ENCODE measurements around the gene TMEM107.
A peak's percentile ranks its signal among the peaks of the same experiment; 100 is the strongest.

Gene TMEM107

GRCh38 chr17:8209907-8210760 lies 34.0 kb upstream of the TMEM107 start, which contains the start of gene AURKB:
Gene AURKB, minus strand, starts transcription at chr17:8210575. Its CDS starts 351 bp downstream, at chr17:8210224.
- TF ChIP-seq POLR2A (IDR thresholded peaks at IDR 0.05; ENCODE audit: low read length) (peak; percentile 95), GATA1 (IDR thresholded peaks at IDR 0.05; ENCODE audit: low read depth, low read length) (no peak)
- DNase-seq, result peak; percentile 95 to 97

- no peak for DNase-seq
- TF ChIP-seq POLR2A (IDR thresholded peaks at IDR 0.05; ENCODE audit: low read length) (no peak), GATA1 (IDR thresholded peaks at IDR 0.05; ENCODE audit: low read depth, low read length) (no peak)
These were observed 30.4 kb upstream of the TMEM107 start for GRCh38 chr17:8206536-8206935.

- no peak for DNase-seq
- TF ChIP-seq POLR2A (IDR thresholded peaks at IDR 0.05; ENCODE audit: low read length) (peak; percentile 38), GATA1 (IDR thresholded peaks at IDR 0.05; ENCODE audit: low read depth, low read length) (no peak)
These were observed 28.8 kb upstream of the TMEM107 start for GRCh38 chr17:8204761-8205555.

- peak; percentile 82 to 86 for DNase-seq
- TF ChIP-seq POLR2A (IDR thresholded peaks at IDR 0.05; ENCODE audit: low read length) (peak; percentile 82), GATA1 (IDR thresholded peaks at IDR 0.05; ENCODE audit: low read depth, low read length) (no peak)
These were observed 16.1 kb upstream of the TMEM107 start for GRCh38 chr17:8192070-8192815.

- TF ChIP-seq POLR2A (IDR thresholded peaks at IDR 0.05; ENCODE audit: low read length) (no peak), GATA1 (IDR thresholded peaks at IDR 0.05; ENCODE audit: low read depth, low read length) (no peak)
- DNase-seq, result no peak
These were observed 14.3 kb upstream of the TMEM107 start for GRCh38 chr17:8190506-8190905.

- peak; percentile 98 to 99 for DNase-seq
- peak; percentile 76 for TF ChIP-seq POLR2A (IDR thresholded peaks at IDR 0.05; ENCODE audit: low read length)
- TF ChIP-seq GATA1 (IDR thresholded peaks at IDR 0.05; ENCODE audit: low read depth, low read length), result no peak
These were observed 13.7 kb upstream of the TMEM107 start, which contains the start of gene BORCS6 for GRCh38 chr17:8189711-8190477. Gene BORCS6, minus strand, starts transcription at chr17:8190180. Its CDS starts 40 bp downstream, at chr17:8190140.

GRCh38 chr17:8189041-8189710 lies 13.0 kb upstream of the TMEM107 start:
- peak; percentile 63 to 74 for DNase-seq
- TF ChIP-seq GATA1 (IDR thresholded peaks at IDR 0.05; ENCODE audit: low read depth, low read length) (no peak), POLR2A (IDR thresholded peaks at IDR 0.05; ENCODE audit: low read length) (no peak)

- no peak for DNase-seq
- TF ChIP-seq POLR2A (IDR thresholded peaks at IDR 0.05; ENCODE audit: low read length), result no peak
- no peak for TF ChIP-seq GATA1 (IDR thresholded peaks at IDR 0.05; ENCODE audit: low read depth, low read length)
These were observed 12.2 kb upstream of the TMEM107 start for GRCh38 chr17:8188263-8188839.

- TF ChIP-seq GATA1 (IDR thresholded peaks at IDR 0.05; ENCODE audit: low read depth, low read length) (no peak), POLR2A (IDR thresholded peaks at IDR 0.05; ENCODE audit: low read length) (peak; percentile 47)
- peak; percentile 97 to 98 for DNase-seq
These were observed 11.5 kb upstream of the TMEM107 start for GRCh38 chr17:8187517-8188262.

- TF ChIP-seq POLR2A (IDR thresholded peaks at IDR 0.05; ENCODE audit: low read length) (peak; percentile 58), GATA1 (IDR thresholded peaks at IDR 0.05; ENCODE audit: low read depth, low read length) (no peak)
- peak; percentile 96 to 97 for DNase-seq
These were observed 10.8 kb upstream of the TMEM107 start for GRCh38 chr17:8186787-8187516.

- DNase-seq, result no peak
- no peak for TF ChIP-seq GATA1 (IDR thresholded peaks at IDR 0.05; ENCODE audit: low read depth, low read length)
- no peak for TF ChIP-seq POLR2A (IDR thresholded peaks at IDR 0.05; ENCODE audit: low read length)
These were observed 10.2 kb upstream of the TMEM107 start for GRCh38 chr17:8186446-8186786.

All from erythroblast (primary cell).